HL-60 (cell line): ENCODE measurements around the gene FEZF2.

Source experiments
- DNase-seq, 2 experiments: peaks; one replicate each; pipeline ENCODE4 v3.0.0-alpha.2; 2010 to 2020; ENCODE audit warnings: low read depth in 1 of 2, low spot score in 1 of 2
- H3K27ac ChIP-seq: fragments of 250-450 bp; sonication (Bioruptor Pico); replicated peaks from 2 replicates; pipeline ENCODE4 v1.5.1; 2020; ENCODE audit warnings: mild to moderate bottlenecking, moderate library complexity
- H3K27me3 ChIP-seq: fragments of 250-450 bp; sonication (Bioruptor Pico); 2 replicates; pipeline ENCODE4 v1.5.1; 2021; ENCODE audit warnings: mild to moderate bottlenecking, moderate library complexity; ENCODE audit not compliant: insufficient read depth, poor library complexity, severe bottlenecking
- H3K4me3 ChIP-seq: replicated peaks from 2 replicates; pipeline ENCODE4 v1.5.1; 2011; ENCODE audit warnings: mild to moderate bottlenecking, control low read depth, low read length; ENCODE audit not compliant: insufficient read depth
- GABPA ChIP-seq: IDR thresholded peaks from 2 replicates; pipeline ENCODE4 v1.6.1; 2012; ENCODE audit warnings: low read depth
- POLR2AphosphoS5 ChIP-seq: IDR thresholded peaks from 2 replicates; pipeline ENCODE4 v1.6.1; 2012; ENCODE audit warnings: low read depth
- SPI1 ChIP-seq: IDR thresholded peaks from 2 replicates; pipeline ENCODE4 v1.6.1; 2012; ENCODE audit warnings: low read depth, mild to moderate bottlenecking, borderline replicate concordance
- TF ChIP-seq, protein P1 (sequence below): IDR thresholded peaks from 2 replicates; pipeline ENCODE4 v1.6.1; 2012; ENCODE audit warnings: low read depth; ENCODE audit not compliant: insufficient replicate concordance
- TF ChIP-seq, protein P2 (sequence below): IDR thresholded peaks from one replicate; pipeline ENCODE4 v1.5.1; 2011; ENCODE audit warnings: low read length, control low read depth, inconsistent platforms; ENCODE audit not compliant: insufficient read depth

The FEZF2 gene

DNA sequence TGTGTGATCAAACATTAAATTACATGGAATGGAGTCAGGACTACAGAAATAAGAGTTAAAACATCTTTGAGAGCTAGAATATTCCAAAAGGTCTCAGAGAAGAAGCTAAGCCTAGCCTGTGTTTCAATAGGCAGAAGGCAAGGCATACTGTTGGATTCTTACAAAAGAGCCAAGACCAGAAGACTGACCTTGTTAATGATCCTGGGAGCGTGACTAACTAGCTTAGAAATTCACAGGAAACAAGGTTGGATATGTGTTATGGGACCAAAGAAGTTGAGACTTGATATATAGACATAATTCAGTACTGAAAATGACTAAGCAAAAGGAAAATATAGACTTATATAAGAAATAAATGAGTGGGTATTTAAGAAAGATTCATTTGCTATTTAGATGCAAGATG lies 50.1 kb downstream of the FEZF2 start:
- H3K4me3 ChIP-seq: no peak overlapping the region
- TF ChIP-seq, protein P1, sequence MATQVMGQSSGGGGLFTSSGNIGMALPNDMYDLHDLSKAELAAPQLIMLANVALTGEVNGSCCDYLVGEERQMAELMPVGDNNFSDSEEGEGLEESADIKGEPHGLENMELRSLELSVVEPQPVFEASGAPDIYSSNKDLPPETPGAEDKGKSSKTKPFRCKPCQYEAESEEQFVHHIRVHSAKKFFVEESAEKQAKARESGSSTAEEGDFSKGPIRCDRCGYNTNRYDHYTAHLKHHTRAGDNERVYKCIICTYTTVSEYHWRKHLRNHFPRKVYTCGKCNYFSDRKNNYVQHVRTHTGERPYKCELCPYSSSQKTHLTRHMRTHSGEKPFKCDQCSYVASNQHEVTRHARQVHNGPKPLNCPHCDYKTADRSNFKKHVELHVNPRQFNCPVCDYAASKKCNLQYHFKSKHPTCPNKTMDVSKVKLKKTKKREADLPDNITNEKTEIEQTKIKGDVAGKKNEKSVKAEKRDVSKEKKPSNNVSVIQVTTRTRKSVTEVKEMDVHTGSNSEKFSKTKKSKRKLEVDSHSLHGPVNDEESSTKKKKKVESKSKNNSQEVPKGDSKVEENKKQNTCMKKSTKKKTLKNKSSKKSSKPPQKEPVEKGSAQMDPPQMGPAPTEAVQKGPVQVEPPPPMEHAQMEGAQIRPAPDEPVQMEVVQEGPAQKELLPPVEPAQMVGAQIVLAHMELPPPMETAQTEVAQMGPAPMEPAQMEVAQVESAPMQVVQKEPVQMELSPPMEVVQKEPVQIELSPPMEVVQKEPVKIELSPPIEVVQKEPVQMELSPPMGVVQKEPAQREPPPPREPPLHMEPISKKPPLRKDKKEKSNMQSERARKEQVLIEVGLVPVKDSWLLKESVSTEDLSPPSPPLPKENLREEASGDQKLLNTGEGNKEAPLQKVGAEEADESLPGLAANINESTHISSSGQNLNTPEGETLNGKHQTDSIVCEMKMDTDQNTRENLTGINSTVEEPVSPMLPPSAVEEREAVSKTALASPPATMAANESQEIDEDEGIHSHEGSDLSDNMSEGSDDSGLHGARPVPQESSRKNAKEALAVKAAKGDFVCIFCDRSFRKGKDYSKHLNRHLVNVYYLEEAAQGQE: no peak
- TF ChIP-seq SPI1: no peak
- no peak for TF ChIP-seq GABPA
- TF ChIP-seq POLR2AphosphoS5: no peak
- TF ChIP-seq, protein P2, sequence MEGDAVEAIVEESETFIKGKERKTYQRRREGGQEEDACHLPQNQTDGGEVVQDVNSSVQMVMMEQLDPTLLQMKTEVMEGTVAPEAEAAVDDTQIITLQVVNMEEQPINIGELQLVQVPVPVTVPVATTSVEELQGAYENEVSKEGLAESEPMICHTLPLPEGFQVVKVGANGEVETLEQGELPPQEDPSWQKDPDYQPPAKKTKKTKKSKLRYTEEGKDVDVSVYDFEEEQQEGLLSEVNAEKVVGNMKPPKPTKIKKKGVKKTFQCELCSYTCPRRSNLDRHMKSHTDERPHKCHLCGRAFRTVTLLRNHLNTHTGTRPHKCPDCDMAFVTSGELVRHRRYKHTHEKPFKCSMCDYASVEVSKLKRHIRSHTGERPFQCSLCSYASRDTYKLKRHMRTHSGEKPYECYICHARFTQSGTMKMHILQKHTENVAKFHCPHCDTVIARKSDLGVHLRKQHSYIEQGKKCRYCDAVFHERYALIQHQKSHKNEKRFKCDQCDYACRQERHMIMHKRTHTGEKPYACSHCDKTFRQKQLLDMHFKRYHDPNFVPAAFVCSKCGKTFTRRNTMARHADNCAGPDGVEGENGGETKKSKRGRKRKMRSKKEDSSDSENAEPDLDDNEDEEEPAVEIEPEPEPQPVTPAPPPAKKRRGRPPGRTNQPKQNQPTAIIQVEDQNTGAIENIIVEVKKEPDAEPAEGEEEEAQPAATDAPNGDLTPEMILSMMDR: no peak
- no peaks in the 10 kb centered on the region for H3K27me3 ChIP-seq
- H3K27ac ChIP-seq: no peak overlapping the region
- DNase-seq: no peak
